ENCODE measurements around the gene TPD52L1. TPM values are rescaled to one million over a fixed set of nuclear protein-coding genes. Genes with fewer than 3 reads are reported as not detected.

Gene TPD52L1
- total and polyA plus RNA-seq, 4 donors: 15.6 to 43.5 (median 16.7) TPM

DNA sequence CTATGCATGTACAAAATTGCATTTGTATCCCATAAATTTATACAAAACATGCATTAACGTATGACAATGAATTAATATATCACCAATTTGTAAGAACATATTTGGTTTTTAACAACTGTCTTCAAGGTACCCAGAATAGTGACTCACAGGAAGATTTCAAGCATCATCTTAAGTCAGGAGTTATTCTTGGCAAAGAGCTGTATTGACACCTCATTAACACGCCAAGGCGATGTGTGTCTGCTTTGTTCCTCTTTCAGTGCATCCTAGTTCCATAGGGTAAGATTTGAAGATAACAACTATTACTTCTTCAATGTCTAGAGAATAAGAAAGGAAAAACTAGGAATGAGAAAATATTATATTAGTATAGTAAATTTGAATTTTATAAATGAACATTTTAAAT is 35.8 kb upstream of the TPD52L1 start:
- Histone ChIP-seq H3K36me3 (ENCODE audit: control insufficient read depth in 4 of 4, insufficient read depth in 4 of 4, low read length in 4 of 4) (no peaks in the 10 kb centered on the region), H3K9me3 (ENCODE audit: control insufficient read depth in 4 of 4, insufficient read depth in 3 of 4, low read length in 3 of 4) (no peaks in the 10 kb centered on the region), H3K4me3 (no peak overlapping the region), H3K27me3 (ENCODE audit: control insufficient read depth in 3 of 3, insufficient read depth in 3 of 3, low read length in 2 of 3) (no peaks in the 10 kb centered on the region), H3K9ac (ENCODE audit: insufficient read depth in 1 of 2, low read length in 2 of 2) (no peak overlapping the region), H3K4me1 (ENCODE audit: control insufficient read depth in 5 of 5, insufficient read depth in 5 of 5, low read length in 5 of 5) (no peaks in the 10 kb centered on the region), H3K27ac (ENCODE audit: low read depth in 1 of 2, low read length in 1 of 2) (no peak overlapping the region)
- DNase-seq (no peak), ATAC-seq (ENCODE audit: insufficient read depth, low FRiP score) (no peak)
- 77 to 83% methylated on average over 3 of the region's 3 CpGs for WGBS, 2 donors
- no peak for TF ChIP-seq CTCF (IDR thresholded peaks at IDR 0.05; ENCODE audit: control extremely low read depth, extremely low read depth)

DNA sequence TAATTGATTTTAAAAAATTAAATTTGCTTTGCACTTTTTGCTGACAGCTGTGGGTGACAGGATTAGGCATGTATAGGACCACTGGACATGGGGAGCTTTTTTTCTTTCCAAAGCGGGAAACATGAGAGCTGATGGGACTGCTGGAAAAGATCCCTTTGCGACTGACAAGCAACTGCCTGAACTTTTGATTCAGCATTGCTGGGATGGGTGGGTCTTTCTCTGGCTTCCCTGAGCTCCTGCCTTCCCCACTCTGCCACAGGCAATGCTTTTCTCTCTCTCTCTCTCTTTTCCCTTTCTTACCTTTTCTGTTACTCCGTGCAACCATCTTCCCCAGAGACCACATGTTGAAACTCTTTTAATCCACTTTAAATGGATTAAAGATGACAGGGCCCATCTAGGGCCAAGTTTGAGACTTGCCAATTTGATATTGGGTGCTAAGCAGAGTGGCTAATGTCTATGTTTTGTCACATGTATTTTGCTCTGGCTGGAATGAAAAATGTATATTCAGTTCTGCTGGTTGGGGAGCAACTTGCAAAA is 33.5 kb upstream of the TPD52L1 start:
- Histone ChIP-seq H3K9ac (ENCODE audit: insufficient read depth in 1 of 2, low read length in 2 of 2) (no peak overlapping the region), H3K9me3 (ENCODE audit: control insufficient read depth in 4 of 4, insufficient read depth in 3 of 4, low read length in 3 of 4) (no peaks in the 10 kb centered on the region), H3K27ac (ENCODE audit: low read depth in 1 of 2, low read length in 1 of 2) (no peak overlapping the region), H3K4me1 (ENCODE audit: control insufficient read depth in 5 of 5, insufficient read depth in 5 of 5, low read length in 5 of 5) (no peaks in the 10 kb centered on the region), H3K4me3 (no peak overlapping the region), H3K27me3 (ENCODE audit: control insufficient read depth in 3 of 3, insufficient read depth in 3 of 3, low read length in 2 of 3) (no peaks in the 10 kb centered on the region), H3K36me3 (ENCODE audit: control insufficient read depth in 4 of 4, insufficient read depth in 4 of 4, low read length in 4 of 4) (no peaks in the 10 kb centered on the region)
- 87 to 89% methylated on average over 3 of the region's 3 CpGs for WGBS, 2 donors
- ATAC-seq (ENCODE audit: insufficient read depth, low FRiP score) (no peak), DNase-seq (no peak)
- no peak for TF ChIP-seq CTCF (IDR thresholded peaks at IDR 0.05; ENCODE audit: control extremely low read depth, extremely low read depth)

GRCh38 chr6:125121894-125122293 is 31.7 kb upstream of the TPD52L1 start:
- no peak for DNase-seq
- ATAC-seq (ENCODE audit: insufficient read depth, low FRiP score): no peak
- no peaks in the 10 kb centered on the region for H3K36me3 ChIP-seq (ENCODE audit: control insufficient read depth in 4 of 4, insufficient read depth in 4 of 4, low read length in 4 of 4)
- H3K4me1 ChIP-seq (ENCODE audit: control insufficient read depth in 5 of 5, insufficient read depth in 5 of 5, low read length in 5 of 5): no peaks in the 10 kb centered on the region
- no peak overlapping the region for H3K4me3 ChIP-seq
- no peak overlapping the region for H3K9ac ChIP-seq (ENCODE audit: insufficient read depth in 1 of 2, low read length in 2 of 2)
- no peak overlapping the region for H3K27ac ChIP-seq (ENCODE audit: low read depth in 1 of 2, low read length in 1 of 2)
- H3K27me3 ChIP-seq (ENCODE audit: control insufficient read depth in 3 of 3, insufficient read depth in 3 of 3, low read length in 2 of 3): no peaks in the 10 kb centered on the region
- H3K9me3 ChIP-seq (ENCODE audit: control insufficient read depth in 4 of 4, insufficient read depth in 3 of 4, low read length in 3 of 4): no peaks in the 10 kb centered on the region
- no peak for TF ChIP-seq CTCF (IDR thresholded peaks at IDR 0.05; ENCODE audit: control extremely low read depth, extremely low read depth)
- 74 to 81% methylated on average over 1 of the region's 1 CpG for WGBS, 2 donors

DNA sequence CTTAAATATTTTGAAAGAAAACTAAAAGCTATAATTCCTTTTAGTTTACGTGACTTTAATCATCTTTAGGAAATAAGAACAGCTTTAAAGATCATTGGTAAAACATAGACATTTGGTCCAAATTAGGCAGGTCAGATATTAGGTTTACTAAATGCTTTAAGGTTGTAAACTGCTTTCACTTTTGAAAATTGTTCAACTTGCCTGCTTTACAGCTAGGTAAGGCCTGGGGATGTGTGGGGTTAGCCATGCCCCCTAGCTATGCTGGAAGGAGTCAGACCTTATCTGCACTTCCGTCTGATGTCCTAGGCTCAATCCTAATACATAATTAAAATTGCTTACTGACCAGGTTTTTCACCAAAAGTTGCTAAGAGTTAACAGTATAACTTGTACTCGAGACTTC is 30.5 kb upstream of the TPD52L1 start:
- H3K9ac ChIP-seq (ENCODE audit: insufficient read depth in 1 of 2, low read length in 2 of 2): no peak overlapping the region

More for the DNA sequence above, 30.5 kb upstream of the TPD52L1 start:
- ATAC-seq (ENCODE audit: insufficient read depth, low FRiP score): no peak
- Histone ChIP-seq H3K27ac (ENCODE audit: low read depth in 1 of 2, low read length in 1 of 2) (no peak overlapping the region), H3K27me3 (ENCODE audit: control insufficient read depth in 3 of 3, insufficient read depth in 3 of 3, low read length in 2 of 3) (no peaks in the 10 kb centered on the region), H3K4me3 (no peak overlapping the region), H3K36me3 (ENCODE audit: control insufficient read depth in 4 of 4, insufficient read depth in 4 of 4, low read length in 4 of 4) (no peaks in the 10 kb centered on the region), H3K4me1 (ENCODE audit: control insufficient read depth in 5 of 5, insufficient read depth in 5 of 5, low read length in 5 of 5) (no peaks in the 10 kb centered on the region), H3K9me3 (ENCODE audit: control insufficient read depth in 4 of 4, insufficient read depth in 3 of 4, low read length in 3 of 4) (no peaks in the 10 kb centered on the region)
- DNase-seq: no peak
- WGBS, 2 donors: 91 to 94% methylated on average over 3 of the region's 3 CpGs
- TF ChIP-seq CTCF (IDR thresholded peaks at IDR 0.05; ENCODE audit: control extremely low read depth, extremely low read depth): no peak

Measured in lung (tissue), 12 donors.